Posterior cingulate gyrus (tissue), 11 donors: ENCODE results near the gene APOBEC3H.

Source experiments
- DNase-seq, 10 donors: peaks; one replicate each; pipeline versions ENCODE4 v3.0.0 to v3.0.0-alpha.2; 2020 to 2021; ENCODE audit warnings: mixed read lengths in 3 of 10
- intact Hi-C: fragments of 100-400 bp; cut with DNase I; formaldehyde crosslinking; loops from one replicate; pipeline ENCODE4 v1.15.1; 2023

APOBEC3H gene

DNA sequence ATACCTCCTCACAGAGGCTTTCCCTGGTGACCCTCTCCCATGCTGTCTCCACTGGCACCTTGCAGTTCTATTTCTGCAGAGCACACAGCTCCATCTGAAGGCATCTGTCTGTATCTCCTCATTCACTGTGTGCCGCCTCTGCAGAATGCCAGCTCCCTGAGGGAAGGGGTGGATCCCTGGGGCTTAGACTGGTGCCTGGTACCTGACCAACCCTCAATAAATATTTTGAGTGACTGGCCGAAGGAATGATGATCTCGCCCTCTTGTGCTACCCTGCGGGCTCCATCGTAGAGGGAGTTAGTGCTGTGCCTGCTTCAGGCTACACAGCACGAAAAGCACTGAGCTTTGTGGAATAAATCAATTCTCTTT lies 53.8 kb downstream of the APOBEC3H start:
- intact Hi-C loops: loop anchor here (5.0 kb wide), 1 partner anchor 371 kb away; the partner anchor contains the start of gene ATF4
- DNase-seq: peak in 3 of 10 donors; percentile 24 to 81 (median 72)

DNA sequence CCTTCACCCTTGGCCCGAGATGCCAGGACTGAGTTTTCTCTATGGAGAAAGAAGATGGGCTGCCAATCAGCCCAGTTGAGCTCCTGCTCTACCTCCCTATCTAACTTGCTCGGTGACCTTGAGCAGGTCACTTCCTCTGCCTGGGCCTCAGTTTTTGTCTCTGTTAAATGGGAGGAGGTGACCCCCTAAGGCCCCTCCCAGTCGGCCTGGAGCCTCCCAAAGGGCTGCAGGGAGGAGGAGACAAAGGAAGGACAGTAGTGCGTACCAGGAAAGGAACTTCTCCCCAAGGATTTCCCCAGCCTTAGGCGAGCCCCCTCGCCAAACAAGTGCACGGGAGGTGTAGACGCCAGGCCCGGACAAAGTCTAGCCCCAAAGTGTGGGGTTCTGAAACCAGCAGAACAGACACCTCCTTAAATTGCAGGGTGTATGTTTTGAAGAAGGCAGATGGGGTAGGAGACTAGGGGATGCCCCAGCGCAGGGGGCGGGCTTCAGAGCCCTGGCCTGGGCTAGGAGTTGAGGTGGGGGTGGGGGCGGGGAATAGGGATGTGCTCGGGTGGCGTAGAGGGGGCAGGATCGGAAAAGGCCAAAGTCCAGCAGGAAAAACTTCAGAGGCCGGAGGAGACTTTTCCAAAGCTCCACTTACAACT lies 54.4 kb downstream of the APOBEC3H start:
- peak in 2 of 10 donors; percentile 23 to 51 for DNase-seq
- intact Hi-C loops: loop anchor here (5.0 kb wide), 1 partner anchor 371 kb away; the partner anchor contains the start of gene ATF4

- DNase-seq: peak in 2 of 10 donors; percentile 16 to 80
- intact Hi-C loops: loop anchor here (2.0 to 5.0 kb wide), 2 partner anchors 279 to 370 kb away; partner anchors contain the start of genes ATF4 and CBX6
Observed at GRCh38 chr22:39152024-39152510, 55.0 kb downstream of the APOBEC3H start.

- intact Hi-C loops: loop anchor here (2.0 to 5.0 kb wide), 2 partner anchors 280 to 370 kb away; partner anchors contain the start of genes ATF4 and CBX6
- peak; percentile 88 to 99 (median 92) for DNase-seq
Observed at GRCh38 chr22:39152511-39153219, 55.6 kb downstream of the APOBEC3H start, which contains the start of gene CBX7. CBX7 (minus strand) TSS chr22:39152680; CDS start chr22:39152444, 236 bp downstream.

- peak in 3 of 10 donors; percentile 10 to 81 (median 71) for DNase-seq
- intact Hi-C loops: loop anchor here (2.0 to 5.0 kb wide), 2 partner anchors 280 to 369 kb away; partner anchors contain the start of genes ATF4 and CBX6
Observed at GRCh38 chr22:39153220-39153717, 56.2 kb downstream of the APOBEC3H start.
